LNCaP clone FGC (cell line): ENCODE results near the gene OTOP1.
"Not testable (repeated sequence)": the region's sequence is repeated elsewhere in the genome, so short reads cannot be mapped to it uniquely, and the experiment has no call there.

Source experiments
- DNase-seq: peaks from one replicate; pipeline ENCODE4 v3.0.0-alpha.2; 2011; ENCODE audit warnings: low read depth
- H3K4me3 ChIP-seq: 2 replicates; pipeline ENCODE4 v1.5.1; 2011; ENCODE audit warnings: mild to moderate bottlenecking, low read depth, low read length, control low read depth
- TF ChIP-seq, protein P1 (sequence below): IDR thresholded peaks from 2 replicates; pipeline ENCODE4 v1.5.1; 2012; ENCODE audit warnings: mild to moderate bottlenecking; ENCODE audit not compliant: control insufficient read depth, insufficient read depth; ENCODE audit errors: extremely low read depth

The OTOP1 gene

GRCh38 chr4:4227510-4228355 is 1.0 kb upstream of the OTOP1 start:
- no peak overlapping the region for H3K4me3 ChIP-seq
- TF ChIP-seq, protein P1, sequence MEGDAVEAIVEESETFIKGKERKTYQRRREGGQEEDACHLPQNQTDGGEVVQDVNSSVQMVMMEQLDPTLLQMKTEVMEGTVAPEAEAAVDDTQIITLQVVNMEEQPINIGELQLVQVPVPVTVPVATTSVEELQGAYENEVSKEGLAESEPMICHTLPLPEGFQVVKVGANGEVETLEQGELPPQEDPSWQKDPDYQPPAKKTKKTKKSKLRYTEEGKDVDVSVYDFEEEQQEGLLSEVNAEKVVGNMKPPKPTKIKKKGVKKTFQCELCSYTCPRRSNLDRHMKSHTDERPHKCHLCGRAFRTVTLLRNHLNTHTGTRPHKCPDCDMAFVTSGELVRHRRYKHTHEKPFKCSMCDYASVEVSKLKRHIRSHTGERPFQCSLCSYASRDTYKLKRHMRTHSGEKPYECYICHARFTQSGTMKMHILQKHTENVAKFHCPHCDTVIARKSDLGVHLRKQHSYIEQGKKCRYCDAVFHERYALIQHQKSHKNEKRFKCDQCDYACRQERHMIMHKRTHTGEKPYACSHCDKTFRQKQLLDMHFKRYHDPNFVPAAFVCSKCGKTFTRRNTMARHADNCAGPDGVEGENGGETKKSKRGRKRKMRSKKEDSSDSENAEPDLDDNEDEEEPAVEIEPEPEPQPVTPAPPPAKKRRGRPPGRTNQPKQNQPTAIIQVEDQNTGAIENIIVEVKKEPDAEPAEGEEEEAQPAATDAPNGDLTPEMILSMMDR, result no peak
- DNase-seq, result no peak

GRCh38 chr4:4225915-4226605 is 669 bp downstream of the OTOP1 start:
- no peak for DNase-seq
- H3K4me3 ChIP-seq, result no peak overlapping the region
- TF ChIP-seq, protein P1, result no peak

DNA sequence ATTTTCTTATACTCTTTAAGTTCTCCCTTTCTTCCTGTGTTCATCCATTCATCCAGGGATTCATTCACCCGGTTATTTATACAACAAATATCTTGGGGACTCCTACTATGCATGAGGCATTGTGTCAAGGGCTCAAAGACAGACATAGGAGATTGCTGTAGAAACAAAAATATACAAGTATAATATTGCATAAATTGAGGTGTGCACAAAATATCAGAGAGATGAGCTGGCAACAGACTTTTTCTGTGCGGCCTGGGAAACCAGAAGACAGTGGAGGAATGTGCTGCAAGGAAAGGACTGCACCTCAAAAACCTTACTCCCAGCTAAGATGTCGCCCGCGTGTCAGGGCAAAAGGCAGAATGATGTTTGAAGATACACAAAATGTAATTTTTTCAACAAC is 9.6 kb downstream of the OTOP1 start:
- H3K4me3 ChIP-seq, result no peak overlapping the region
- TF ChIP-seq, protein P1, result no peak
- DNase-seq, result no peak

DNA sequence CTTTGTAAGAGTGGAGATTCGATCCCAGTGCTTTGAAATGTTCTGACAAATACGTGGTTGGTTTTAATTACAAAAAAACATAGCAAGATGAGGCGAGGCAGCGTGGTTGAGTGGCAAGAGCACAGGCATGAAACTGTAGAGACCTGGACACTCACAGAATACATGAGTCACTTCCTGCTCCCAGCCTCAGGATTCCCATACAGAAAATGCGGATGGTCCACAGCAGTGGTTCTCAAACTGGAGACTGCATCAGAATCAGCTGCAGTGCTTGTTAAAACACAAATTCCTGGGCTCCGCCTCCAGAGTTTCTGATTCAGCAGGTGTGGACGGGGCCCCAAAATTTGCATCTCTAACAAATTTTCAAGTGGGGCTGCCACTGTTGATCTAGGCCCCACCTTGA is 10.1 kb downstream of the OTOP1 start:
- TF ChIP-seq, protein P1, result no peak
- DNase-seq, result no peak
- H3K4me3 ChIP-seq, result no peak overlapping the region

- DNase-seq, H3K4me3 ChIP-seq: not testable (repeated sequence)
Measured at GRCh38 chr4:4213674-4214073, 13.1 kb downstream of the OTOP1 start.

- H3K4me3 ChIP-seq, result no peak overlapping the region
- TF ChIP-seq, protein P1, result no peak
- no peak for DNase-seq
Measured at GRCh38 chr4:4206204-4206603, 20.5 kb downstream of the OTOP1 start.

DNA sequence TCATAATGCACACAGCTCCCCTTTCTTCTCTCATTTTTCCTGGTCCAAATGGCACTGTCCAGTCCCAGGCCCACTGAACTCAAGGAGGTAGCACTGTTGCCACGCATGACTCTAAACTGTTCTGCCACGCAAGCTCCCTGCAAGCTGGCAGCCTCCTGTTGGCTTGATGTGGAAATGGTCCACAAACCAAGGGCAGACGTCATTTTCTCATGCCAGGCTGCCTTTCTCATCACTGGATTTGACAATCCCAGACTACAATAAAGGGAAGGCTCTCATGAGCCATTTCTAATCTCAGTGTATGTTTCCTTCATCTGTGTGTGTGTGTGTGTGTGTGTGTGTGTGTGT is 22.4 kb downstream of the OTOP1 start:
- TF ChIP-seq, protein P1, result no peak
- H3K4me3 ChIP-seq, result no peak overlapping the region
- DNase-seq, result no peak
